ENCODE data around the gene CDK9. TPM values are rescaled to one million over a fixed set of nuclear protein-coding genes. Genes with fewer than 3 reads are reported as not detected.
A peak's percentile ranks its signal among the peaks of the same experiment; 100 is the strongest.

The CDK9 gene
- total RNA-seq (2014; rRNA removed; shearing (Covaris generic)): 69.8 and 80.0 TPM in 2 replicates
- 123 and 136 TPM in 2 replicates for total RNA-seq (2022)
- Bru-seq, nascent RNA: percentile 92 among the genes with signal in this experiment
- percentile 93 among the genes with signal in this experiment for BruChase-seq, experiment 1, labeled RNA remaining after a 6-hour chase
- percentile 93 among the genes with signal in this experiment for BruChase-seq, experiment 2, labeled RNA remaining after a 2-hour chase
- long read RNA-seq, transcript CDK9-201 (7 exons, 2,463 nt): major isoform, 151 of 221 reads
- long read RNA-seq, partial matches to known transcripts: 10 of 221 reads
- long read RNA-seq, other reads (novel, unspliced or antisense): 55 of 221 reads

DNA sequence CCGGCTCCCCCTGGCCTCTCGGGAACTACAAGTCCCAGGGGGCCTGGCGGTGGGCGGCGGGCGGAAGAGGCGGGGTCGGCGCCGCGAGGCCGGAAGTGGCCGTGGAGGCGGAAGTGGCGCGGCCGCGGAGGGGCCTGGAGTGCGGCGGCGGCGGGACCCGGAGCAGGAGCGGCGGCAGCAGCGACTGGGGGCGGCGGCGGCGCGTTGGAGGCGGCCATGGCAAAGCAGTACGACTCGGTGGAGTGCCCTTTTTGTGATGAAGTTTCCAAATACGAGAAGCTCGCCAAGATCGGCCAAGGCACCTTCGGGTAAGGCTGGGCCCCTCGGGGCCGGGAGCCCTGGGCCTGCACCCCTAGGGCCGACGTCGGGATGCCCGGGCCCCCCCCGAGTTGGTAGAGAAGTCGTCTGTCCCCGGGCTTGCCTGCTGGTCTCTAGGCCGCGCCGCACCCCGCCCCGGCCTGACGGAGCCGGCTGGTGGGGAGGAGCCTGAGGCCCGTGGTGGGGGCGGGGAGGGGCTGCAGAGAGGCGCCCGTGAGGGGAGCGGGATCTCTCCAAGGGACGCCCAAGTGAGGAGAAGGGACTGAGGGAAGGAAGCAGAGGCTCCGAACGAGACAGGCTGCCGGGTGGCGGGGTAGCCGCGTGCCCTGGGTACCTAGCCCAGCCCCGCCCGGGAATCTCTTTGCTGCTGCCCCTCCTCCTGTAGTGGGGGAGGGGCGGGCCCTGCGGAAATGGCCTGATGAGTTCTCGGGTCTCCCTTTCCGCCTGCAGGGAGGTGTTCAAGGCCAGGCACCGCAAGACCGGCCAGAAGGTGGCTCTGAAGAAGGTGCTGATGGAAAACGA lies at the start of gene CDK9:
TSS of gene CDK9 (plus strand) at position 102 of the 840 bp plus-strand sequence. CDS start at position 217, 115 bp downstream.
- H4K20me1 ChIP-seq (ENCODE audit: insufficient read depth, low read length): peaks cover 32% of the 10 kb centered on the region
- H2AFZ ChIP-seq (ENCODE audit: low read length): peak within 1 kb of the TSS; percentile 36; the same call in 1 of the 2 replicates
- peak within 1 kb of the TSS; percentile 89 for H3K27ac ChIP-seq (ENCODE audit: low read depth, low read length, poor library complexity, severe bottlenecking)
- H3K9me2 ChIP-seq (ENCODE audit: insufficient read depth, low read length): no peaks in the 10 kb centered on the region
- DNase-seq (ENCODE audit: low spot score): peak; percentile 94
- POLR2A ChIA-PET: interaction anchor here (0.9 to 1.0 kb wide), 3 partner anchors 17 to 51 kb away, joined by 3 to 4 read pairs (median 3); partner anchors contain the start of gene TOR2A
- H3K79me2 ChIP-seq (ENCODE audit: insufficient read depth, low read depth, low read length): peaks cover 46% of the 10 kb centered on the region
- H3K4me1 ChIP-seq (ENCODE audit: insufficient read depth, low read length, poor library complexity, severe bottlenecking): peaks cover 48% of the 10 kb centered on the region
- CTCF ChIA-PET (ENCODE audit: unreplicated experiment): interaction anchor here (0.6 to 1.1 kb wide), 3 partner anchors 16 to 194 kb away, joined by 3 to 6 read pairs (median 3); partner anchors contain the start of gene TOR2A
- no peaks in the 10 kb centered on the region for H3K9me3 ChIP-seq (ENCODE audit: low read length)
- TF ChIP-seq, protein P1, sequence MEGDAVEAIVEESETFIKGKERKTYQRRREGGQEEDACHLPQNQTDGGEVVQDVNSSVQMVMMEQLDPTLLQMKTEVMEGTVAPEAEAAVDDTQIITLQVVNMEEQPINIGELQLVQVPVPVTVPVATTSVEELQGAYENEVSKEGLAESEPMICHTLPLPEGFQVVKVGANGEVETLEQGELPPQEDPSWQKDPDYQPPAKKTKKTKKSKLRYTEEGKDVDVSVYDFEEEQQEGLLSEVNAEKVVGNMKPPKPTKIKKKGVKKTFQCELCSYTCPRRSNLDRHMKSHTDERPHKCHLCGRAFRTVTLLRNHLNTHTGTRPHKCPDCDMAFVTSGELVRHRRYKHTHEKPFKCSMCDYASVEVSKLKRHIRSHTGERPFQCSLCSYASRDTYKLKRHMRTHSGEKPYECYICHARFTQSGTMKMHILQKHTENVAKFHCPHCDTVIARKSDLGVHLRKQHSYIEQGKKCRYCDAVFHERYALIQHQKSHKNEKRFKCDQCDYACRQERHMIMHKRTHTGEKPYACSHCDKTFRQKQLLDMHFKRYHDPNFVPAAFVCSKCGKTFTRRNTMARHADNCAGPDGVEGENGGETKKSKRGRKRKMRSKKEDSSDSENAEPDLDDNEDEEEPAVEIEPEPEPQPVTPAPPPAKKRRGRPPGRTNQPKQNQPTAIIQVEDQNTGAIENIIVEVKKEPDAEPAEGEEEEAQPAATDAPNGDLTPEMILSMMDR (conservative IDR thresholded peaks at IDR 0.05; ENCODE audit: low read length): no peak
- TF ChIP-seq EZH2phosphoT487 (IDR thresholded peaks at IDR 0.05; ENCODE audit: borderline replicate concordance, low read depth, low read length): no peak
- peak within 1 kb of the TSS; percentile 86 for H3K4me2 ChIP-seq (ENCODE audit: low read length)
- H3K36me3 ChIP-seq (ENCODE audit: insufficient read depth, low read length): peaks cover 52% of the 10 kb centered on the region
- H3K4me3 ChIP-seq (ENCODE audit: low read depth, low read length, poor library complexity, severe bottlenecking): peak within 1 kb of the TSS; percentile 88
- intact Hi-C loops (cut with micrococcal nuclease; ENCODE audit: unreplicated experiment): loop anchor here (1.0 to 2.0 kb wide), 6 partner anchors 8 to 131 kb away; partner anchors contain the start of genes FPGS, SH2D3C, ST6GALNAC4 and TOR2A
- BruUV-seq (replicated peaks): no TSS peak

DNA sequence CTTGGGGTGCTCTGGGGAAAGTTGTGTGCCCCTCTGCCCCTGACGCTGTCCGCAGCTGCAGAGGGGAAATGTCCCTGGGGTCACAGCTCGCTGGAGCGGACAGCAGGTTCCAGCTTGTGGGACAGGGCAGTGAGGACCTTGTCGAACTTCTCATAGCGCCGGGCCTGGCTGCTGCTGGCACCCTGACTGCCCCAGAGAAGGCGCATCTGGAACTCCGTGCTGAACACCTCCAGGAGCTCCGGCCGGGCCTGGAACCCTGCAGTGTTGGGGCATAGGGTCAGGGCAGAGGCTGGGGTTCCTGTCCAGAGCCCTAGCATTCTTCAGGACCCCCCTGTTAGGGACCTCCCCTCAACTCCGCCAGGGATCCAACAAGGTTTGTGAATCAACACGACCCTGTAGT lies 47.2 kb upstream of the CDK9 start:
- Histone ChIP-seq H3K4me3 (ENCODE audit: low read depth, low read length, poor library complexity, severe bottlenecking) (no peak overlapping the region), H3K9me3 (ENCODE audit: low read length) (no peaks in the 10 kb centered on the region), H4K20me1 (ENCODE audit: insufficient read depth, low read length) (no peaks in the 10 kb centered on the region), H3K36me3 (ENCODE audit: insufficient read depth, low read length) (peaks cover 49% of the 10 kb centered on the region), H3K9me2 (ENCODE audit: insufficient read depth, low read length) (no peaks in the 10 kb centered on the region), H3K4me2 (ENCODE audit: low read length) (no peak overlapping the region), H3K4me1 (ENCODE audit: insufficient read depth, low read length, poor library complexity, severe bottlenecking) (peaks cover 17% of the 10 kb centered on the region), H3K79me2 (ENCODE audit: insufficient read depth, low read depth, low read length) (no peaks in the 10 kb centered on the region), H2AFZ (ENCODE audit: low read length) (no peak overlapping the region), H3K27ac (ENCODE audit: low read depth, low read length, poor library complexity, severe bottlenecking) (no peak overlapping the region)
- ChIA-PET POLR2A (no interaction called here), CTCF (ENCODE audit: unreplicated experiment) (no interaction called here)
- DNase-seq (ENCODE audit: low spot score): no peak
- TF ChIP-seq, protein P1 (conservative IDR thresholded peaks at IDR 0.05; ENCODE audit: low read length): no peak
- TF ChIP-seq EZH2phosphoT487 (IDR thresholded peaks at IDR 0.05; ENCODE audit: borderline replicate concordance, low read depth, low read length): no peak
- TSS peak; percentile 40 for BruUV-seq (replicated peaks)
- intact Hi-C loops (cut with micrococcal nuclease; ENCODE audit: unreplicated experiment): no loop called here
